ENCODE data around the gene ASB10.

ASB10 gene

DNA sequence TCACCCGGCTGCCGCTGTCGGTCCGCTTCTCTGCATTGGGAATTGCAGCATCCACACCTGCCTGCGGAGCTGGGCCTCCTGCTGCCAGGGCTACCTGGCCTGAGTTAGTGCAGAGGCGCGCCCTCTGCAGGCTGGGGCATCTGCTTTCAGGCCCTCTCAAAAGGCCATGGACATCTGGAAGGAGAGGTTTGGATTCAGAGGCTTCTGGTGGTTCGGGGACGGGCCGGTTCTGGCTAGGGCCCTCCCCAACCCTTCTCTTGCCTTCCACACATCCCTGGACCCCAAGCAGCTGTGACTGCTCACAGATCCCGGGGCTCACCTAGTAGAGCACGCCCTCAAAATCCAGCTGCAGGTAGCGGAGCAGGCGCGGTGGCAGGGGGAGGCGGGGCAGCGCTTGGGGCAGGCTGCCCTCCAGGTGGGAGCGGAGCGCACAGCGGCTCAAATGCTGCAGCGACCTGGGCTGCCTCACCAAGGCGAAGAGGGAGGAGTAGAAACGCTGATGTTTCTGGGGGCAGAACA, 11.2 kb downstream of the ASB10 start:
- no peaks in the 10 kb centered on the region for H4K20me1 ChIP-seq (ENCODE audit: control insufficient read depth, insufficient read depth, low read depth, low read length)
- no peaks in the 10 kb centered on the region for H3K9me2 ChIP-seq (replicated peaks; ENCODE audit: control insufficient read depth, low read length)
- no peak overlapping the region for H3K4me2 ChIP-seq (ENCODE audit: low read length)
- no peaks in the 10 kb centered on the region for H3K36me3 ChIP-seq (ENCODE audit: control insufficient read depth, low read length)
- H3F3A ChIP-seq (ENCODE audit: control insufficient read depth, insufficient read depth), result no peaks in the 10 kb centered on the region
- no peaks in the 10 kb centered on the region for H3K79me2 ChIP-seq (ENCODE audit: control insufficient read depth, low read length)
- H3K27ac ChIP-seq (ENCODE audit: low read depth, low read length), result no peak overlapping the region
- no peaks in the 10 kb centered on the region for H3K9me3 ChIP-seq (ENCODE audit: control insufficient read depth, insufficient read depth, low read length)
- H3K27me3 ChIP-seq (ENCODE audit: control insufficient read depth, low read length), result peaks cover 10% of the 10 kb centered on the region
- TF ChIP-seq, protein P1, sequence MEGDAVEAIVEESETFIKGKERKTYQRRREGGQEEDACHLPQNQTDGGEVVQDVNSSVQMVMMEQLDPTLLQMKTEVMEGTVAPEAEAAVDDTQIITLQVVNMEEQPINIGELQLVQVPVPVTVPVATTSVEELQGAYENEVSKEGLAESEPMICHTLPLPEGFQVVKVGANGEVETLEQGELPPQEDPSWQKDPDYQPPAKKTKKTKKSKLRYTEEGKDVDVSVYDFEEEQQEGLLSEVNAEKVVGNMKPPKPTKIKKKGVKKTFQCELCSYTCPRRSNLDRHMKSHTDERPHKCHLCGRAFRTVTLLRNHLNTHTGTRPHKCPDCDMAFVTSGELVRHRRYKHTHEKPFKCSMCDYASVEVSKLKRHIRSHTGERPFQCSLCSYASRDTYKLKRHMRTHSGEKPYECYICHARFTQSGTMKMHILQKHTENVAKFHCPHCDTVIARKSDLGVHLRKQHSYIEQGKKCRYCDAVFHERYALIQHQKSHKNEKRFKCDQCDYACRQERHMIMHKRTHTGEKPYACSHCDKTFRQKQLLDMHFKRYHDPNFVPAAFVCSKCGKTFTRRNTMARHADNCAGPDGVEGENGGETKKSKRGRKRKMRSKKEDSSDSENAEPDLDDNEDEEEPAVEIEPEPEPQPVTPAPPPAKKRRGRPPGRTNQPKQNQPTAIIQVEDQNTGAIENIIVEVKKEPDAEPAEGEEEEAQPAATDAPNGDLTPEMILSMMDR (IDR thresholded peaks at IDR 0.05; ENCODE audit: low read depth, low read length, poor library complexity, severe bottlenecking), result peak; percentile 18
- no peak for TF ChIP-seq EZH2phosphoT487 (IDR thresholded peaks at IDR 0.05; ENCODE audit: borderline replicate concordance, low read length)
- no peaks in the 10 kb centered on the region for H3K4me1 ChIP-seq (ENCODE audit: control insufficient read depth, low read length)
- no peak overlapping the region for H3K4me3 ChIP-seq (ENCODE audit: low read length)

DNA sequence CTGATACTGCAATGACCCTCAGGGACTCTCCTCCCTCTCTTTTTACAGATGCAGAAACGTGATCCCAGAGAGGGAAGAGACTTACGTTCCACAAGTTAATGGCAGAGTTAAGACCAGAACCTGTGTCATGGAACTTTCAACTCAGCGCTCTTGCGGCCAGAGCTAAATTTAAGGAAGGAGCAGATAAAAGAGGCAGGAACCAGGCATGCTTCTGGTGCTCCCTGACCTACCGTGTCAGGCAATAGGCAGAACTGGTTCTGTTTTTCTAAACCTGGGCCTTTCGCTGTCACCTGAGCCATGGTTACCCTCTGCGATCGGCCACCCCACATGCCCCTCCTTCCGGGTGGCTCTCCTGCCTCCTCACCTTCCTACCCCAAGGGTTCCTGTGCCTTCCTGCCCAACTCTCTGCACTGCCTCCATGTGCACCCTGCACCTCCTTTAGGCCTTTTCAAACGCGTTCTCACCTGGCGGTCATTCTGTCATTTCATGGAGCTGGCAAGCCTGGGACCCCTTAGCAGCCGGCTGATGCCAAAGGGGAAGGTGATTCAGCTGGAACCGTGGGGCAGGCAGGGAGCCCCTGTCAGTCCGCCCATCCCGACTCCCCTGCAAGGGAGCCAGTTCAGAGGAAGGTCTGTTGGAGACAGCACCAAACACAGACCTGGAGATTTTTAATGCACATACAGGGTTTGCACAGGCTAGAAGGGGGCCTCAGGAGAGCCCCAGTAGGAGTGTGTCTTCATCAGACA, 11.8 kb downstream of the ASB10 start:
- H3K27me3 ChIP-seq (ENCODE audit: control insufficient read depth, low read length), result peaks cover 5% of the 10 kb centered on the region

DNA sequence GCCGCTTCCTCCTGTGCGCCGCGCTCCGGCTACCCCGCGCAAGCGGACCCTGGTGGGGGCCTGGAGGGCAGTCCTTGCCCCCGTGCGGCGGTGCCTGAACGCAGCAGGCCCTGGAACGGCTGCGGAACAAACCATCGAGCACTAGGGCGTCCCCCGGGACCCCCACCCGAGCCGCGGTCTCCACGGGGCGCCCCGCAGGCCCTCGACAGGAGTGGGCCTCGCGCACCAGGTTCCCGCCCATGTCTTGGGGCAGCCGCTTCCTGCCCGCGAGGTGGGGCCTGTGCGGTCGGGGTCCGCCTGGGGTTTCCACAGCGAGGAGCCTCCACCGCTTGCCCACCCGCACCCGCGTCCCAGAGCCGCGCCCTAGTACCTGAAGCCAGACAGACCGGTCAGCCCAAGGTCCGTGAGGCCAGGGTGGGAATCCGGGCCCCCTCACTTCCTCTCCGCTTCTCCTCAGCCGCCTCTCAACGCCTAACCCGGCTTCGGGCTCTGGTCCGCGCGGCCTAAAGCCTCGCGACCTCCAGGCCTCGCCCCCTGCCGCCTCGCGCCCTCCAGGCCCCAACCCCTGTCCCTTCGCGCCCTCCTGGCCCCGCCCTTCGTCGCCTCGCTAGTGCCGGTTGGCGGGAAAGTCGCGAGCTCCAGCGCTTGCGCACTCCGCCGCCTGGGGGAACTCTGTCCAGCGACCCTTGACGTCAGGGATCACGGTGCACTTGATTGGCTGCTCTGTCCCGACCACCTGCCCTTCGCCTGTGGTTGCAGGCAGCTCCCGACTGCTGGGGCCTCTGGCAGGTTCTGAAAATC, 12.6 kb downstream of the ASB10 start:
- Histone ChIP-seq H3K4me2 (ENCODE audit: low read length) (no peak overlapping the region), H3K36me3 (ENCODE audit: control insufficient read depth, low read length) (no peaks in the 10 kb centered on the region), H3K27me3 (ENCODE audit: control insufficient read depth, low read length) (peaks cover 11% of the 10 kb centered on the region), H3K79me2 (ENCODE audit: control insufficient read depth, low read length) (no peaks in the 10 kb centered on the region), H3K9me2 (replicated peaks; ENCODE audit: control insufficient read depth, low read length) (no peaks in the 10 kb centered on the region), H3K9me3 (ENCODE audit: control insufficient read depth, insufficient read depth, low read length) (no peaks in the 10 kb centered on the region), H3K27ac (ENCODE audit: low read depth, low read length) (no peak overlapping the region), H3K4me3 (ENCODE audit: low read length) (no peak overlapping the region), H4K20me1 (ENCODE audit: control insufficient read depth, insufficient read depth, low read depth, low read length) (no peaks in the 10 kb centered on the region), H3K4me1 (ENCODE audit: control insufficient read depth, low read length) (no peaks in the 10 kb centered on the region), H3F3A (ENCODE audit: control insufficient read depth, insufficient read depth) (no peaks in the 10 kb centered on the region)
- TF ChIP-seq, protein P1 (IDR thresholded peaks at IDR 0.05; ENCODE audit: low read depth, low read length, poor library complexity, severe bottlenecking), result no peak
- no peak for TF ChIP-seq EZH2phosphoT487 (IDR thresholded peaks at IDR 0.05; ENCODE audit: borderline replicate concordance, low read length)

More for the DNA sequence above, 11.8 kb downstream of the ASB10 start:
- Histone ChIP-seq H3K79me2 (ENCODE audit: control insufficient read depth, low read length) (no peaks in the 10 kb centered on the region), H3K9me2 (replicated peaks; ENCODE audit: control insufficient read depth, low read length) (no peaks in the 10 kb centered on the region), H3K4me1 (ENCODE audit: control insufficient read depth, low read length) (no peaks in the 10 kb centered on the region), H3K4me3 (ENCODE audit: low read length) (no peak overlapping the region), H3K27ac (ENCODE audit: low read depth, low read length) (no peak overlapping the region), H3K4me2 (ENCODE audit: low read length) (no peak overlapping the region), H4K20me1 (ENCODE audit: control insufficient read depth, insufficient read depth, low read depth, low read length) (no peaks in the 10 kb centered on the region), H3K9me3 (ENCODE audit: control insufficient read depth, insufficient read depth, low read length) (no peaks in the 10 kb centered on the region), H3F3A (ENCODE audit: control insufficient read depth, insufficient read depth) (no peaks in the 10 kb centered on the region), H3K36me3 (ENCODE audit: control insufficient read depth, low read length) (no peaks in the 10 kb centered on the region)
- TF ChIP-seq, protein P1 (IDR thresholded peaks at IDR 0.05; ENCODE audit: low read depth, low read length, poor library complexity, severe bottlenecking), result no peak
- no peak for TF ChIP-seq EZH2phosphoT487 (IDR thresholded peaks at IDR 0.05; ENCODE audit: borderline replicate concordance, low read length)

Data from DOHH2 (cell line).